ENCODE data around the gene PLEKHH1.

DNA sequence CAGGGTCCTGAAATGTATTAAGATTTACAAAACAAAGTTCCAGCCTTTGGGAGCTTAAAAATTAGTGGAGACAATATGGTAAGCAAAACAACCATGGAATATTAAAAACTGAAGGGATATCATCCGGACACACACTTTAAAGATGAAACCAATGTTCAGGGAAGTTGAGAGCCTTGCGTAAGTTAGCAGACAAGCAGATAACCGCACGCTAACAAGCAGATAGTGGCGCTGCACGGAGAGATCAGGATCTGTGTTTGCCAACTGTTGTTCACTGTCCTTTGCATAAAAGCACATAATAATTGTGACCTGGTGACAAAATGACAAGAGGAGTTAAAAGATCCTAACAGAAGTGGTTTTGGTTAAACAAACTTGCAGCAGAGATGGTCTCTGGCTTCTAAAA, 30.2 kb upstream of the PLEKHH1 start:
- no peak for TF ChIP-seq EZH2 (IDR thresholded peaks at IDR 0.05; ENCODE audit: low read length, missing control alignments)
- TF ChIP-seq, protein P1, sequence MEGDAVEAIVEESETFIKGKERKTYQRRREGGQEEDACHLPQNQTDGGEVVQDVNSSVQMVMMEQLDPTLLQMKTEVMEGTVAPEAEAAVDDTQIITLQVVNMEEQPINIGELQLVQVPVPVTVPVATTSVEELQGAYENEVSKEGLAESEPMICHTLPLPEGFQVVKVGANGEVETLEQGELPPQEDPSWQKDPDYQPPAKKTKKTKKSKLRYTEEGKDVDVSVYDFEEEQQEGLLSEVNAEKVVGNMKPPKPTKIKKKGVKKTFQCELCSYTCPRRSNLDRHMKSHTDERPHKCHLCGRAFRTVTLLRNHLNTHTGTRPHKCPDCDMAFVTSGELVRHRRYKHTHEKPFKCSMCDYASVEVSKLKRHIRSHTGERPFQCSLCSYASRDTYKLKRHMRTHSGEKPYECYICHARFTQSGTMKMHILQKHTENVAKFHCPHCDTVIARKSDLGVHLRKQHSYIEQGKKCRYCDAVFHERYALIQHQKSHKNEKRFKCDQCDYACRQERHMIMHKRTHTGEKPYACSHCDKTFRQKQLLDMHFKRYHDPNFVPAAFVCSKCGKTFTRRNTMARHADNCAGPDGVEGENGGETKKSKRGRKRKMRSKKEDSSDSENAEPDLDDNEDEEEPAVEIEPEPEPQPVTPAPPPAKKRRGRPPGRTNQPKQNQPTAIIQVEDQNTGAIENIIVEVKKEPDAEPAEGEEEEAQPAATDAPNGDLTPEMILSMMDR (conservative IDR thresholded peaks at IDR 0.05 in 1 of 2, IDR thresholded peaks at IDR 0.05 in 1 of 2; ENCODE audit: low read depth in 1 of 2, low read length in 2 of 2): no peak
